Measurements from ENCODE around the gene SLC9A9. TPM values are rescaled to one million over a fixed set of nuclear protein-coding genes. Genes with fewer than 3 reads are reported as not detected.
A peak's percentile ranks its signal among the peaks of the same experiment; 100 is the strongest.

SLC9A9 gene
- total and polyA plus RNA-seq, 7 experiments from 2014 or later: 9.3 to 23.1 (median 16.6) TPM

- H3K36me3 Mint-ChIP-seq: peaks cover 0 to 14% (median 9%) of the 10 kb centered on the region in 5 donors
- peaks cover 0 to 5% (median 0%) of the 10 kb centered on the region in 5 donors for H3K27me3 Mint-ChIP-seq
- no peaks in the 10 kb centered on the region for H3K27me3 ChIP-seq (ENCODE audit: control insufficient read depth in 2 of 2, insufficient read depth in 2 of 2, low read length in 2 of 2)
- H3K9me3 ChIP-seq (ENCODE audit: control insufficient read depth in 2 of 3, low read length in 3 of 3): no peaks in the 10 kb centered on the region
- CTCF ChIA-PET: no interaction called here
- H3K27ac ChIP-seq (ENCODE audit: low read depth, low read length): no peak overlapping the region
- H3K27ac Mint-ChIP-seq: no peak overlapping the region
- DNase-seq (no peak), ATAC-seq (peak; percentile 26)
- no peaks in the 10 kb centered on the region for H3K36me3 ChIP-seq (ENCODE audit: control insufficient read depth in 2 of 3, insufficient read depth in 3 of 3, low read length in 3 of 3)
- H3K9me3 Mint-ChIP-seq: peaks cover 0 to 3% (median 0%) of the 10 kb centered on the region in 11 donors
- no peak overlapping the region for H3K4me3 Mint-ChIP-seq
- POLR2A ChIA-PET: no interaction called here
- intact Hi-C loops (cut with micrococcal nuclease): no loop called here
- H3K4me3 ChIP-seq (ENCODE audit: low read length): no peak overlapping the region
- H3K4me1 Mint-ChIP-seq: peaks cover 4 to 31% (median 24%) of the 10 kb centered on the region in 7 donors
- H3K4me1 ChIP-seq (ENCODE audit: control insufficient read depth in 2 of 2, insufficient read depth in 2 of 2, low read length in 2 of 2): peaks cover 0 to 7% of the 10 kb centered on the region in 2 donors
Measured at GRCh38 chr3:143329567-143330211, 518.6 kb downstream of the SLC9A9 start.

- DNase-seq (no peak), ATAC-seq (no peak)
- H3K4me1 Mint-ChIP-seq: peaks cover 4 to 31% (median 24%) of the 10 kb centered on the region in 7 donors
- peak overlapping the region in 1 of 9 donors; percentile 3 for H3K27ac Mint-ChIP-seq
- H3K27me3 Mint-ChIP-seq: peaks cover 0 to 2% (median 0%) of the 10 kb centered on the region in 5 donors
- Histone ChIP-seq H3K27me3 (ENCODE audit: control insufficient read depth in 2 of 2, insufficient read depth in 2 of 2, low read length in 2 of 2) (no peaks in the 10 kb centered on the region), H3K4me3 (ENCODE audit: low read length) (no peak overlapping the region), H3K36me3 (ENCODE audit: control insufficient read depth in 2 of 3, insufficient read depth in 3 of 3, low read length in 3 of 3) (no peaks in the 10 kb centered on the region), H3K9me3 (ENCODE audit: control insufficient read depth in 2 of 3, low read length in 3 of 3) (no peaks in the 10 kb centered on the region), H3K27ac (ENCODE audit: low read depth, low read length) (no peak overlapping the region), H3K4me1 (ENCODE audit: control insufficient read depth in 2 of 2, insufficient read depth in 2 of 2, low read length in 2 of 2) (peaks cover 0 to 7% of the 10 kb centered on the region in 2 donors)
- H3K9me3 Mint-ChIP-seq: peaks cover 0 to 3% (median 0%) of the 10 kb centered on the region in 11 donors
- no peak overlapping the region for H3K4me3 Mint-ChIP-seq
- CTCF ChIA-PET: no interaction called here
- peaks cover 0 to 15% (median 10%) of the 10 kb centered on the region in 5 donors for H3K36me3 Mint-ChIP-seq
- POLR2A ChIA-PET: no interaction called here
- intact Hi-C loops (cut with micrococcal nuclease): no loop called here
Measured at GRCh38 chr3:143328451-143328850, 519.8 kb downstream of the SLC9A9 start.

GRCh38 chr3:143326983-143327778 lies 521.1 kb downstream of the SLC9A9 start:
- no peaks in the 10 kb centered on the region for H3K36me3 ChIP-seq (ENCODE audit: control insufficient read depth in 2 of 3, insufficient read depth in 3 of 3, low read length in 3 of 3)
- H3K9me3 ChIP-seq (ENCODE audit: control insufficient read depth in 2 of 3, low read length in 3 of 3): no peaks in the 10 kb centered on the region
- ChIA-PET POLR2A (no interaction called here), CTCF (no interaction called here)
- intact Hi-C loops (cut with micrococcal nuclease): no loop called here
- Mint-ChIP-seq H3K27me3 (peaks cover 0 to 2% (median 0%) of the 10 kb centered on the region in 5 donors), H3K4me1 (peaks cover 4 to 31% (median 24%) of the 10 kb centered on the region in 7 donors), H3K4me3 (peak overlapping the region in 3 of 10 donors; percentile 10 to 39 (median 26)), H3K9me3 (peaks cover 0 to 4% (median 0%) of the 10 kb centered on the region in 11 donors), H3K27ac (peak overlapping the region in 3 of 9 donors; percentile 9 to 69 (median 38)), H3K36me3 (peaks cover 0 to 27% (median 20%) of the 10 kb centered on the region in 5 donors)
- H3K4me3 ChIP-seq (ENCODE audit: low read length): no peak overlapping the region
- H3K4me1 ChIP-seq (ENCODE audit: control insufficient read depth in 2 of 2, insufficient read depth in 2 of 2, low read length in 2 of 2): peaks cover 0 to 7% of the 10 kb centered on the region in 2 donors
- H3K27me3 ChIP-seq (ENCODE audit: control insufficient read depth in 2 of 2, insufficient read depth in 2 of 2, low read length in 2 of 2): no peaks in the 10 kb centered on the region
- DNase-seq (no peak), ATAC-seq (no peak)
- no peak overlapping the region for H3K27ac ChIP-seq (ENCODE audit: low read depth, low read length)

GRCh38 chr3:143321058-143321769 lies 527.1 kb downstream of the SLC9A9 start:
- no peaks in the 10 kb centered on the region for H3K9me3 ChIP-seq (ENCODE audit: control insufficient read depth in 2 of 3, low read length in 3 of 3)
- H3K27ac ChIP-seq (ENCODE audit: low read depth, low read length): no peak overlapping the region
- intact Hi-C loops (cut with micrococcal nuclease): no loop called here
- H3K36me3 ChIP-seq (ENCODE audit: control insufficient read depth in 2 of 3, insufficient read depth in 3 of 3, low read length in 3 of 3): no peaks in the 10 kb centered on the region
- Mint-ChIP-seq H3K27me3 (no peaks in the 10 kb centered on the region), H3K4me1 (peaks cover 0 to 19% (median 4%) of the 10 kb centered on the region in 7 donors), H3K9me3 (peaks cover 0 to 4% (median 0%) of the 10 kb centered on the region in 11 donors), H3K4me3 (no peak overlapping the region), H3K27ac (no peak overlapping the region), H3K36me3 (peaks cover 0 to 45% (median 25%) of the 10 kb centered on the region in 5 donors)
- ATAC-seq (no peak), DNase-seq (no peak)
- no peaks in the 10 kb centered on the region for H3K4me1 ChIP-seq (ENCODE audit: control insufficient read depth in 2 of 2, insufficient read depth in 2 of 2, low read length in 2 of 2)
- H3K4me3 ChIP-seq (ENCODE audit: low read length): no peak overlapping the region
- H3K27me3 ChIP-seq (ENCODE audit: control insufficient read depth in 2 of 2, insufficient read depth in 2 of 2, low read length in 2 of 2): no peaks in the 10 kb centered on the region
- POLR2A ChIA-PET: no interaction called here
- CTCF ChIA-PET: no interaction called here

- Mint-ChIP-seq H3K4me1 (peaks cover 0 to 4% (median 0%) of the 10 kb centered on the region in 7 donors), H3K9me3 (peaks cover 0 to 3% (median 0%) of the 10 kb centered on the region in 11 donors), H3K4me3 (no peak overlapping the region), H3K27me3 (no peaks in the 10 kb centered on the region), H3K27ac (no peak overlapping the region), H3K36me3 (peaks cover 0 to 25% (median 9%) of the 10 kb centered on the region in 5 donors)
- no peak overlapping the region for H3K27ac ChIP-seq (ENCODE audit: low read depth, low read length)
- DNase-seq: no peak
- no peak overlapping the region for H3K4me3 ChIP-seq (ENCODE audit: low read length)
- H3K27me3 ChIP-seq (ENCODE audit: control insufficient read depth in 2 of 2, insufficient read depth in 2 of 2, low read length in 2 of 2): no peaks in the 10 kb centered on the region
- intact Hi-C loops (cut with micrococcal nuclease): no loop called here
- POLR2A ChIA-PET: no interaction called here
- no peaks in the 10 kb centered on the region for H3K9me3 ChIP-seq (ENCODE audit: control insufficient read depth in 2 of 3, low read length in 3 of 3)
- CTCF ChIA-PET: no interaction called here
- no peaks in the 10 kb centered on the region for H3K4me1 ChIP-seq (ENCODE audit: control insufficient read depth in 2 of 2, insufficient read depth in 2 of 2, low read length in 2 of 2)
- H3K36me3 ChIP-seq (ENCODE audit: control insufficient read depth in 2 of 3, insufficient read depth in 3 of 3, low read length in 3 of 3): no peaks in the 10 kb centered on the region
- ATAC-seq: no peak
Measured at GRCh38 chr3:143315766-143316165, 532.5 kb downstream of the SLC9A9 start.

- Mint-ChIP-seq H3K36me3 (peaks cover 0 to 17% (median 4%) of the 10 kb centered on the region in 5 donors), H3K4me3 (no peak overlapping the region), H3K4me1 (peaks cover 0 to 8% (median 0%) of the 10 kb centered on the region in 7 donors), H3K27me3 (no peaks in the 10 kb centered on the region), H3K9me3 (peaks cover 0 to 4% (median 0%) of the 10 kb centered on the region in 11 donors), H3K27ac (no peak overlapping the region)
- no peaks in the 10 kb centered on the region for H3K9me3 ChIP-seq (ENCODE audit: control insufficient read depth in 2 of 3, low read length in 3 of 3)
- intact Hi-C loops (cut with micrococcal nuclease): no loop called here
- no peak overlapping the region for H3K27ac ChIP-seq (ENCODE audit: low read depth, low read length)
- H3K36me3 ChIP-seq (ENCODE audit: control insufficient read depth in 2 of 3, insufficient read depth in 3 of 3, low read length in 3 of 3): no peaks in the 10 kb centered on the region
- DNase-seq: no peak
- no peak overlapping the region for H3K4me3 ChIP-seq (ENCODE audit: low read length)
- H3K27me3 ChIP-seq (ENCODE audit: control insufficient read depth in 2 of 2, insufficient read depth in 2 of 2, low read length in 2 of 2): no peaks in the 10 kb centered on the region
- POLR2A ChIA-PET: interaction anchor here (1.1 kb wide), 1 partner anchor 40 kb away, joined by 3 read pairs; no protein-coding TSS in a partner anchor
- H3K4me1 ChIP-seq (ENCODE audit: control insufficient read depth in 2 of 2, insufficient read depth in 2 of 2, low read length in 2 of 2): no peaks in the 10 kb centered on the region
- CTCF ChIA-PET: no interaction called here
- ATAC-seq: no peak
Measured at GRCh38 chr3:143314251-143315093, 533.8 kb downstream of the SLC9A9 start.
